Transverse colon (tissue), 3 donors: ENCODE measurements around the gene C1orf198.

Experiments used
- CTCF ChIP-seq, 5 experiments: fragments of 200-600 bp in 3 of 5; fragments of 450-650 bp in 2 of 5; sonication (generic) in 3 of 5; IDR thresholded peaks; 1 replicate in 2 of 5; 2 replicates in 3 of 5; pipeline ENCODE4 v1.5.1; 2016 to 2017; ENCODE audit warnings: antibody characterized with exemption in 5 of 5, inconsistent platforms in 3 of 5, mild to moderate bottlenecking in 2 of 5, moderate library complexity in 1 of 5
- POLR2A ChIP-seq: fragments of 450-650 bp; IDR thresholded peaks from one replicate; pipeline ENCODE4 v1.6.1; 2016; ENCODE audit warnings: antibody characterized with exemption, mild to moderate bottlenecking, moderate library complexity

- TF ChIP-seq CTCF (IDR thresholded peaks at IDR 0.05) (no peak), POLR2A (no peak)
Measured at GRCh38 chr1:230883967-230884366, 15.6 kb upstream of the C1orf198 start.
